GM19238 (cell line): ENCODE results near the gene FKBP8.
A peak's percentile ranks its signal among the peaks of the same experiment; 100 is the strongest.

ENCODE experiments used
- DNase-seq: peaks from one replicate; pipeline ENCODE4 v3.0.0; 2011; ENCODE audit warnings: low spot score; ENCODE audit not compliant: insufficient read length

Gene FKBP8

GRCh38 chr19:18521692-18522123, 21.7 kb downstream of the FKBP8 start, which contains the start of gene ELL:
ELL (minus strand) TSS chr19:18522070; CDS start chr19:18522055, 15 bp downstream.
- DNase-seq: no peak

GRCh38 chr19:18520848-18521691, 22.3 kb downstream of the FKBP8 start:
- no peak for DNase-seq

GRCh38 chr19:18519962-18520847, 23.2 kb downstream of the FKBP8 start:
- DNase-seq: peak; percentile 58

GRCh38 chr19:18518639-18519038, 24.7 kb downstream of the FKBP8 start:
- no peak for DNase-seq

GRCh38 chr19:18517606-18518005, 25.8 kb downstream of the FKBP8 start:
- no peak for DNase-seq

GRCh38 chr19:18515959-18516358, 27.4 kb downstream of the FKBP8 start:
- DNase-seq: no peak

- DNase-seq: no peak
Observed at GRCh38 chr19:18514800-18515682, 28.3 kb downstream of the FKBP8 start.

GRCh38 chr19:18513868-18514267, 29.5 kb downstream of the FKBP8 start:
- DNase-seq: no peak

- DNase-seq: no peak
Observed at GRCh38 chr19:18510216-18510615, 33.2 kb downstream of the FKBP8 start.

GRCh38 chr19:18508585-18508984, 34.8 kb downstream of the FKBP8 start:
- DNase-seq: no peak

- DNase-seq: no peak
Observed at GRCh38 chr19:18507727-18508440, 35.5 kb downstream of the FKBP8 start.

GRCh38 chr19:18507021-18507726, 36.2 kb downstream of the FKBP8 start:
- no peak for DNase-seq

GRCh38 chr19:18506101-18506930, 37.1 kb downstream of the FKBP8 start:
- DNase-seq: no peak

- no peak for DNase-seq
Observed at GRCh38 chr19:18504886-18505610, 38.3 kb downstream of the FKBP8 start.

GRCh38 chr19:18503971-18504885, 39.1 kb downstream of the FKBP8 start:
- peak; percentile 80 for DNase-seq

- no peak for DNase-seq
Observed at GRCh38 chr19:18503337-18503970, 39.9 kb downstream of the FKBP8 start.
